Ramos (cell line): ENCODE measurements around the gene MRAP2.
"Not testable (repeated sequence)": the region's sequence is repeated elsewhere in the genome, so short reads cannot be mapped to it uniquely, and the experiment has no call there.

ENCODE experiments used
- in situ Hi-C: fragments of 300-500 bp; cut with MboI; formaldehyde crosslinking; loops from one replicate; pipeline ENCODE4 v1.14.3; 2022; ENCODE audit warnings: low sequenced_read_pairs; ENCODE audit not compliant: unreplicated experiment

The MRAP2 gene

GRCh38 chr6:84068873-84069272 lies 35.3 kb downstream of the MRAP2 start:
- in situ Hi-C loops, result not testable (repeated sequence)

DNA sequence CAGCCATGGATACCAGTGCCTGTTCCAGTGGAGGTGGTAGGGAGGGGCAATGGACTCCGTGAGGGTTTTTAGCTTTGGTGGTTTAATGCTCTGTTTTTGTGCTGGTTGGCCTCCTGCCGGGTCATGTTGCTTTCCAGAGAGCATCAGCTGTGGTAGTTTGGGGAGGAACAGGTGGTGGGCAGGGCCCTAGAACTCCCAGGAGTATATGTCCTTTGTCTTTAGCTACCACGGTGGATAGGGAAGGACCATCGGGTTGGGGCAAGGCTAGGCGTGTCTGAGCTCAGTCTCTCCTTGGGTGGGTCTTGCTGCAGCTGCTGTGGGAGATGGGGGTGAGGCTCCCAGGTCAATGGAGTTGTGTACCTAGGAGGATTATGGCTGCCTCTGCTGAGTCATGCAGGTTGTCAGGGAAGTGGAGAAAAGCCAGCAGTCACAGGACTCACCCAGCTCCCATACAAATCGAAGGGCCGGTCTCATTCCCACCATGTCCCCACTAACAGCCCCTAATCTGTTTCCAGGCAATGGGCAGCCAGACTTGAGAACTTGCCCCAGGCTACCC lies 38.9 kb downstream of the MRAP2 start:
- in situ Hi-C loops, result no loop called here

DNA sequence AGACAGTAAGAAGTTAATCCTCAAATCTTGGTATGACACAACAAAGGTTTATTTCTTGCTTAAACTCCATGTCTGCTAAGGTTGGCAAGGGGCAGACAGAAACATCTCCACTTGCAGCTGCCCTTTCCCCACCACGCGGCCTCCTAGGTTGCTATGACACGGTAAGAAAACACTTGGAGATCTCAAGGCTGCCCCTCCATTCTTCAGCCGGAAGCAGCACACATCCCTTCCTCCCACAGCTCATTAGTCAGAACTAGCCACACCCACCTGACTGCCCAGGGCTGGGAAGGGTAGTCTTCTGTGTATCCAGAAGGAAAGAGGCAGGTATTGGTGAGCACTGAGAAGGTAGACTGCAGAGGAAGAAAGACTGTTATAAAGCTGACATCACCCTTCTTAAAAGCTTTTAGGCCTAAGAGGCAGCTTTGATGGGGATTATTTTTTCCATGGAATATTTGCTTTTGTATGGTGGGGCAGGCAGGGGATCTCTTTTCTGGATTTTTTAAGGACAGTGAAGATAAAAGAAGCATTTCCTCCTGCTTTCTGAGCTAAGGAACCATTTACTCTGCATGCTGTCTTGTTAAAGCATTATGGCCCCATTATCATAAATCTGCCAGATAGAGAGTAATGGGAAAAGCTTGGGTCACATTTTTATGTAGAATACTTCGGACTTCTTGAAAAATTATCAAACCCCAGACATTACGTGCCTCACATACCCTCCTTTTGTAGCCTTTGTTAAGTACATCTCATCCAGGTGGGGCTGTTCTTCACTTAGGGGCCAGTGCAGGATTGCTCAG lies 41.6 kb downstream of the MRAP2 start:
- in situ Hi-C loops, result no loop called here

DNA sequence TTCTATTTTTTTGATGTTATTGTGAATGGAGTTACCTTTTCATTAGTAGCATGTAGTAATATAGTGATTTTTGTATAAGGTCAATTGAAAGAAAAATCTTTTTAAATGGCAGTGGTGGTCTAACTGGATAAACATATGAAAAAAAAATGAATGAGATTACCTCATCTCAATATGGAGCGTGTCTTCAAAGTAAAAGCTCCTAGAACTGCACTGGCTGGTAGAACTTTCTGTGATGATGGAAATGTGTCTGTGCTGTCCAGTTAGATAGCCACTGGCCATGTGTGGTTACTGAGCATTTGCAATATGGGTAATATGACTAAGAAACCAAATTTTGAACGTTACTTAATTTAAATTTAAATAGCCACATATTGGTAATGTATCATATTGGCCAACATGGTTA lies 44.1 kb downstream of the MRAP2 start:
- in situ Hi-C loops, result no loop called here

DNA sequence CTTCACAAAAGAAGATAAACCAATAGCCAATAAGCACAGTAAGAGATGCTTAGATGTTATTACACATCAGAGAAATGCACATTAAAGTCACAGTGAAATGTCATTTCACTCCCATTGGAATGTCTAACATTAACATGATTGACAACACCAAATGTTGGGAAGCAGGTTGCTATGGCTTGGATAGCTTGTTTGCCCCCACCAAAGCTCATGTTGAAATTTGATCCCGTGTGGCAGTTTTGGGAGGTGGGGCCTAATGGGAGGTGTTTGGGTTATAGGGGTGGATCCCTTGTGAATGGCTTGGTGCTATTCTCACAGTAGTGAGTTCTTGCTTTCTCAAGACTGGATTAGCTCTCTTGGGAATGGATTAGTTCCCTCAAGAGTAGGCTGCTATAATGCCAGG lies 44.8 kb downstream of the MRAP2 start:
- in situ Hi-C loops, result no loop called here

- in situ Hi-C loops, result no loop called here
Measured at GRCh38 chr6:84081222-84081621, 47.6 kb downstream of the MRAP2 start.

DNA sequence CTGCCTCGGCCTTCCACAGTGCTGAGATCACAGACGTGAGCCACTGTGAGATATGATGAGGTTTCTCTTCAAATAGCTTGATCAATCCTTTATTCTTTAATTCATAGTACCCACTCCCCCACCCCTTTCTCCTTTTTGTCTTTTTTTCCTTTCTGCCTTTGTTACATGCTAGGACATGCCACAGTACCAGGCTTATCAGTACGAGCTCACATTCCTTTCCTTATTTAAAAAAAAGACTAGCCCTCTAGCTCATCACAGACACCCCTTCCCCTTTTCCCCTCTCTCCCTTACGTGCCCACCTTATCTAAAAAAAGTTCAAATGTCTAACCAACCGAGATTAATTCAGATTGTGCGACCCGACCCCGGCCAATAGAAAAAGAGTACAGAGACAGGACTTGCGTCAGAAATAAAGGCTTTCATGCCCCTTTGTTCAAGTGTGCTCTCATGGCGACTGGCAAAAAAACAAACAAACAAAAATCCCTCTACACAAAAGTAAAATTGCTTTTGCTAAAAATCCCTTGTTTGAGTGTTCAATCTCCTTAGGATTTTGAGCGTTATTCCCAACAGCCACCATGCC lies 49.2 kb downstream of the MRAP2 start:
- in situ Hi-C loops, result no loop called here

GRCh38 chr6:84084705-84085104 lies 51.1 kb downstream of the MRAP2 start:
- in situ Hi-C loops, result not testable (repeated sequence)

- in situ Hi-C loops, result no loop called here
Measured at GRCh38 chr6:84086056-84086455, 52.5 kb downstream of the MRAP2 start.

DNA sequence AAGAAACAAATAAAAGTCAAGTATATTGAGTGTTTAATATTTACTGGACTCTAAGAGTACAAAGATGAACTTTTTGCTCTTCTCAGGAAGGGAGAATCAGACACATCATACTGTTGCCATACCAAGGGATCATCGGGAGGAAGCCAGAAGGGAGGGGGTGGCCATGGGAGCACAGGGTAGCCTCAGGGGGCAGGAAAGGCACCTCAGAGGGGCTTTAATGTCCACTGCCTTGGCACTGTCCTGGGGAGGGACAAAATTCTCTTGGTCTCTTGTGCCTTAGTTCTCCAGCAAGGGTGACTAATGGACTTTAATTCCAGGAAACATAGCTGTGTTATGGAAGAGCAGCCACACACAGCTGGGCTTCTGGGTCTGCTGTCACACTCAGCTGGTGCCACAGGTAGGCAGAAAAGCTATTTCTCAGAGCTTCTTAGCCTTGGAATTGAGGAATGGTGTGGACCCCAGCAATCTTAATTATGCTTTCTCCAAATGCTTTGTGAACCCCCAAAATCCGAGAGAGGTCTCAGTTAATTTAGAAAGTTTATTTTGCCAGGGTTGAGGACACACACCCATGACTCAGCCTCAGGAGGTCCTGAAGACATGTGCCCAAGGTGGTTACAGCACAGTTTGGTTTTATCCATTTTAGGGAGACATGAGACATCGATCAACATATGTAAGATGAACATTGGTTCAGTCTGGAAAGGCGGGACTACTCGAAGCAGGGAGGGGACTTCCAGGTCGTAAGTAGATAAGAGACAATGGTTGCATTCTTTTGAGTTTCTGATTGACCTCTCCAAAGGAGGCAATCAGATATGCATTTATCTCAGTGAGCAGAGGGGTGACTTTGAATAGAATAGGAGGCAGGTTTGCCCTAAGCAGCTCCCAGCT lies 53.2 kb downstream of the MRAP2 start:
- in situ Hi-C loops, result no loop called here

- in situ Hi-C loops, result no loop called here
Measured at GRCh38 chr6:84089081-84089480, 55.5 kb downstream of the MRAP2 start.

GRCh38 chr6:84089552-84089951 lies 56.0 kb downstream of the MRAP2 start:
- in situ Hi-C loops, result no loop called here

GRCh38 chr6:84093441-84094435 lies 60.2 kb downstream of the MRAP2 start:
- in situ Hi-C loops, result no loop called here

DNA sequence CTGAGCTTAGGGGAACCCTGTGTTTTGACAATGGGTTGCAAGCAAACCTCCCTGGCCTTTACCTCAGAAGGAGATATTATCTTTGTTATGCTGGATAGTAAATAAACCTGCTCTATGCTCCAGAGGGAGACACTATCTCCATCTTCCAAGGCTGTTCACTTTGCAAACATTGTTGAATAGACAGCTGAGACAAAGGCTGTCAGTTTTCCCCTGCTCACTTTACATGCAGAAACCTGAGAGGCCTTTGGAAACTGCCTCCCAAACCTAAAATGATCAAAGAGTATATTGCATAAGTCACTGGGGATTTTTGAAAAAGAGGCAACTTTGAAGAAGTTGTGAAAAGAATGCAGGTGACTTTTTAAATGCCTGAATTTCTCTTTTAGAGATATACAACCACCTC lies 61.6 kb downstream of the MRAP2 start:
- in situ Hi-C loops, result no loop called here

DNA sequence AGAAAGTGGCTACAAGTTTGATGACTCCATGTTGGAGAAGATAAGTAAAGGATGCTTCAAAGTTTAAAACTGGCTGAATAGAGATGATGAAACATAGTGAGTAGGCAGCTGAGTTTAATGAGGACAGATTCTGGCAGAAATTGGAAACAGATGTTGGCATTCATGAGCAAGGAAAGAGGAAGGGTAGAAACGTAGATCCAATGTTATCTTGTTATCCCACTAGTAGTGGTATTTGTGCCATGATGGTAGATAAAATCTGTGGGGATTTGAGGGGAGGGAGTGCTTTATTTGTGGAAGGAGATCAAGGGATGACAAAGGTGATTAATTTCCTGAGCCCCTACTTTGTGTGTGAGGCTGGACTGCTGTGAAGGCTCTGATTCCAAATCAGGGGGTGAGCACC lies 69.5 kb downstream of the MRAP2 start:
- in situ Hi-C loops, result no loop called here

DNA sequence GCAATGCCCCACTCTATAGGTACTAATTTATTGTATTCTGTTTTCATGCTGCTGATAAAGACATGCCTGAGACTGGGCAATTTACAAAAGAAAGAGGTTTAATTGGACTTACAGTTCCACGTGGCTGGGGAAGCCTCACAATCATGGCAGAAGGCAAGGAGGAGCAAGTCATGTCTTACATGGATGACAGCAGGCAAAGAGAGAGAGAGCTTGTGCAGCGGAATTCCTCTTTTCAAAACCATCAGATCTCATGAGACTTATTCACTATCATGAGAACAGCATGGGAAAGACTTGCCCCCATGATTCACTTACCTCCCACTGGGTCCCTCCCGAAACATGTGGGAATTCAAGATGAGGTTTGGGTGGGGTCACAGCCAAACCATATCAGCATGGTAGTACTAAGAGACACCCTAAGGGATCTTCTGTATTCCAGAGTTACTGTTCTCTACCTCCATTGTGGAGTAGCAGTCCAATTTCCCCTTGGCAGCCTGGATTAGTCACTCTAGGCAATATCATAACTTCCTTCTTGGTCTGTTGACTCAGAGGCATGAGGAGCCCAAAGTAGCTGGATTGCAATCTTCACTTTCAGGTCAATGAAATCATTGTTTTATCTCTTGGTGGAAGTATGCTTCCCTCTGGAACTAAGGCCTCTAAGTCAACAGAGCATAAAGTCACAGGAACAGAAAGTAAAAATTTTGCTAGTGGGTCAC lies 71.8 kb downstream of the MRAP2 start:
- in situ Hi-C loops, result not testable (repeated sequence)

GRCh38 chr6:84107495-84107894 lies 73.9 kb downstream of the MRAP2 start:
- in situ Hi-C loops, result no loop called here

GRCh38 chr6:84111351-84111750 lies 77.8 kb downstream of the MRAP2 start:
- in situ Hi-C loops, result not testable (repeated sequence)
